ENCODE results near the gene DNM3.

DNM3 gene

GRCh38 chr1:171864308-171864707 is 23.0 kb downstream of the DNM3 start:
- H3K27ac ChIP-seq (ENCODE audit: insufficient read depth in 1 of 2, low read depth in 1 of 2, low read length in 2 of 2, poor library complexity in 1 of 2, severe bottlenecking in 2 of 2) = no peak overlapping the region
- H3K4me1 ChIP-seq (ENCODE audit: control extremely low read depth in 1 of 4, control insufficient read depth in 4 of 4, insufficient read depth in 4 of 4, low read length in 3 of 4) = peaks cover 0 to 17% (median 10%) of the 10 kb centered on the region in 4 experiments
- no peak overlapping the region for H3K4me3 ChIP-seq (ENCODE audit: control insufficient read depth in 1 of 7, extremely low read depth in 1 of 7, insufficient read depth in 4 of 7, low read depth in 2 of 7, low read length in 6 of 7)
- CTCF ChIA-PET = interaction anchor here (1.2 to 1.6 kb wide), 2 partner anchors 62 to 115 kb away, joined by 4 to 5 read pairs; no protein-coding TSS in a partner anchor
- POLR2A ChIA-PET = no interaction called here
- H3K27me3 ChIP-seq (replicated peaks in 2 of 5; ENCODE audit: control insufficient read depth in 4 of 5, insufficient read depth in 5 of 5, low read length in 4 of 5) = no peaks in the 10 kb centered on the region
- no peaks in the 10 kb centered on the region for H3K36me3 ChIP-seq (ENCODE audit: control insufficient read depth in 4 of 4, insufficient read depth in 4 of 4, low read length in 3 of 4)
- H3K9me3 ChIP-seq (ENCODE audit: control extremely low read depth in 1 of 5, control insufficient read depth in 4 of 5, insufficient read depth in 2 of 5, low read depth in 1 of 5, low read length in 4 of 5) = no peaks in the 10 kb centered on the region
- DNase-seq = peak in 1 of 3 donors; percentile 18

GRCh38 chr1:171865106-171865505 is 23.8 kb downstream of the DNM3 start:
- no peaks in the 10 kb centered on the region for H3K27me3 ChIP-seq (replicated peaks in 2 of 5; ENCODE audit: control insufficient read depth in 4 of 5, insufficient read depth in 5 of 5, low read length in 4 of 5)
- POLR2A ChIA-PET = no interaction called here
- CTCF ChIA-PET = no interaction called here

GRCh38 chr1:171867236-171867635 is 25.9 kb downstream of the DNM3 start:
- CTCF ChIA-PET = no interaction called here
- WGBS (ENCODE audit: insufficient coverage) = 100% methylated on average over 1 of the region's 2 CpGs
- DNase-seq = no peak

More at GRCh38 chr1:171865106-171865505, 23.8 kb downstream of the DNM3 start:
- Histone ChIP-seq H3K9me3 (ENCODE audit: control extremely low read depth in 1 of 5, control insufficient read depth in 4 of 5, insufficient read depth in 2 of 5, low read depth in 1 of 5, low read length in 4 of 5) (no peaks in the 10 kb centered on the region), H3K27ac (ENCODE audit: insufficient read depth in 1 of 2, low read depth in 1 of 2, low read length in 2 of 2, poor library complexity in 1 of 2, severe bottlenecking in 2 of 2) (no peak overlapping the region), H3K4me3 (ENCODE audit: control insufficient read depth in 1 of 7, extremely low read depth in 1 of 7, insufficient read depth in 4 of 7, low read depth in 2 of 7, low read length in 6 of 7) (no peak overlapping the region), H3K4me1 (ENCODE audit: control extremely low read depth in 1 of 4, control insufficient read depth in 4 of 4, insufficient read depth in 4 of 4, low read length in 3 of 4) (peaks cover 0 to 18% (median 13%) of the 10 kb centered on the region in 4 experiments), H3K36me3 (ENCODE audit: control insufficient read depth in 4 of 4, insufficient read depth in 4 of 4, low read length in 3 of 4) (no peaks in the 10 kb centered on the region)
- WGBS (ENCODE audit: insufficient coverage) = 100% methylated on average over 1 of the region's 6 CpGs
- DNase-seq = no peak

GRCh38 chr1:171868217-171868803 is 27.0 kb downstream of the DNM3 start:
- ChIA-PET POLR2A (no interaction called here), CTCF (no interaction called here)
- H3K27ac ChIP-seq (ENCODE audit: insufficient read depth in 1 of 2, low read depth in 1 of 2, low read length in 2 of 2, poor library complexity in 1 of 2, severe bottlenecking in 2 of 2) = no peak overlapping the region
- peak; percentile 25 to 50 (median 49) for DNase-seq
- 3% methylated on average over 3 of the region's 3 CpGs for WGBS (ENCODE audit: insufficient coverage)
- no peaks in the 10 kb centered on the region for H3K36me3 ChIP-seq (ENCODE audit: control insufficient read depth in 4 of 4, insufficient read depth in 4 of 4, low read length in 3 of 4)
- H3K9me3 ChIP-seq (ENCODE audit: control extremely low read depth in 1 of 5, control insufficient read depth in 4 of 5, insufficient read depth in 2 of 5, low read depth in 1 of 5, low read length in 4 of 5) = no peaks in the 10 kb centered on the region
- peaks cover 0 to 18% (median 13%) of the 10 kb centered on the region in 4 experiments for H3K4me1 ChIP-seq (ENCODE audit: control extremely low read depth in 1 of 4, control insufficient read depth in 4 of 4, insufficient read depth in 4 of 4, low read length in 3 of 4)
- no peaks in the 10 kb centered on the region for H3K27me3 ChIP-seq (replicated peaks in 2 of 5; ENCODE audit: control insufficient read depth in 4 of 5, insufficient read depth in 5 of 5, low read length in 4 of 5)
- peak overlapping the region in 2 of 7 experiments; percentile 4 to 8 for H3K4me3 ChIP-seq (ENCODE audit: control insufficient read depth in 1 of 7, extremely low read depth in 1 of 7, insufficient read depth in 4 of 7, low read depth in 2 of 7, low read length in 6 of 7)

More at GRCh38 chr1:171867236-171867635, 25.9 kb downstream of the DNM3 start:
- Histone ChIP-seq H3K27me3 (replicated peaks in 2 of 5; ENCODE audit: control insufficient read depth in 4 of 5, insufficient read depth in 5 of 5, low read length in 4 of 5) (no peaks in the 10 kb centered on the region), H3K4me3 (ENCODE audit: control insufficient read depth in 1 of 7, extremely low read depth in 1 of 7, insufficient read depth in 4 of 7, low read depth in 2 of 7, low read length in 6 of 7) (no peak overlapping the region), H3K4me1 (ENCODE audit: control extremely low read depth in 1 of 4, control insufficient read depth in 4 of 4, insufficient read depth in 4 of 4, low read length in 3 of 4) (peaks cover 0 to 18% (median 13%) of the 10 kb centered on the region in 4 experiments), H3K9me3 (ENCODE audit: control extremely low read depth in 1 of 5, control insufficient read depth in 4 of 5, insufficient read depth in 2 of 5, low read depth in 1 of 5, low read length in 4 of 5) (no peaks in the 10 kb centered on the region), H3K36me3 (ENCODE audit: control insufficient read depth in 4 of 4, insufficient read depth in 4 of 4, low read length in 3 of 4) (no peaks in the 10 kb centered on the region), H3K27ac (ENCODE audit: insufficient read depth in 1 of 2, low read depth in 1 of 2, low read length in 2 of 2, poor library complexity in 1 of 2, severe bottlenecking in 2 of 2) (no peak overlapping the region)
- POLR2A ChIA-PET = no interaction called here

- Histone ChIP-seq H3K27ac (ENCODE audit: insufficient read depth in 1 of 2, low read depth in 1 of 2, low read length in 2 of 2, poor library complexity in 1 of 2, severe bottlenecking in 2 of 2) (no peak overlapping the region), H3K36me3 (ENCODE audit: control insufficient read depth in 4 of 4, insufficient read depth in 4 of 4, low read length in 3 of 4) (no peaks in the 10 kb centered on the region), H3K27me3 (replicated peaks in 2 of 5; ENCODE audit: control insufficient read depth in 4 of 5, insufficient read depth in 5 of 5, low read length in 4 of 5) (no peaks in the 10 kb centered on the region), H3K9me3 (ENCODE audit: control extremely low read depth in 1 of 5, control insufficient read depth in 4 of 5, insufficient read depth in 2 of 5, low read depth in 1 of 5, low read length in 4 of 5) (no peaks in the 10 kb centered on the region), H3K4me1 (ENCODE audit: control extremely low read depth in 1 of 4, control insufficient read depth in 4 of 4, insufficient read depth in 4 of 4, low read length in 3 of 4) (peaks cover 0 to 18% (median 13%) of the 10 kb centered on the region in 4 experiments), H3K4me3 (ENCODE audit: control insufficient read depth in 1 of 7, extremely low read depth in 1 of 7, insufficient read depth in 4 of 7, low read depth in 2 of 7, low read length in 6 of 7) (no peak overlapping the region)
- CTCF ChIA-PET = interaction anchor here (1.6 to 2.1 kb wide), 2 partner anchors 11 to 113 kb away, joined by 3 to 6 read pairs; no protein-coding TSS in a partner anchor
- DNase-seq = no peak
- POLR2A ChIA-PET = no interaction called here
Observed at GRCh38 chr1:171869097-171869496, 27.8 kb downstream of the DNM3 start.

- Histone ChIP-seq H3K9me3 (ENCODE audit: control extremely low read depth in 1 of 5, control insufficient read depth in 4 of 5, insufficient read depth in 2 of 5, low read depth in 1 of 5, low read length in 4 of 5) (no peaks in the 10 kb centered on the region), H3K4me1 (ENCODE audit: control extremely low read depth in 1 of 4, control insufficient read depth in 4 of 4, insufficient read depth in 4 of 4, low read length in 3 of 4) (peaks cover 0 to 18% (median 12%) of the 10 kb centered on the region in 4 experiments), H3K4me3 (ENCODE audit: control insufficient read depth in 1 of 7, extremely low read depth in 1 of 7, insufficient read depth in 4 of 7, low read depth in 2 of 7, low read length in 6 of 7) (no peak overlapping the region), H3K27ac (ENCODE audit: insufficient read depth in 1 of 2, low read depth in 1 of 2, low read length in 2 of 2, poor library complexity in 1 of 2, severe bottlenecking in 2 of 2) (no peak overlapping the region), H3K36me3 (ENCODE audit: control insufficient read depth in 4 of 4, insufficient read depth in 4 of 4, low read length in 3 of 4) (no peaks in the 10 kb centered on the region), H3K27me3 (replicated peaks in 2 of 5; ENCODE audit: control insufficient read depth in 4 of 5, insufficient read depth in 5 of 5, low read length in 4 of 5) (no peaks in the 10 kb centered on the region)
- no peak for DNase-seq
- WGBS (ENCODE audit: insufficient coverage) = 95% methylated on average over 2 of the region's 2 CpGs
- CTCF ChIA-PET = no interaction called here
- POLR2A ChIA-PET = no interaction called here
Observed at GRCh38 chr1:171871848-171872247, 30.6 kb downstream of the DNM3 start.

GRCh38 chr1:171872430-171872829 is 31.1 kb downstream of the DNM3 start:
- WGBS (ENCODE audit: insufficient coverage) = 100% methylated on average over 2 of the region's 5 CpGs
- H3K27me3 ChIP-seq (replicated peaks in 2 of 5; ENCODE audit: control insufficient read depth in 4 of 5, insufficient read depth in 5 of 5, low read length in 4 of 5) = no peaks in the 10 kb centered on the region
- CTCF ChIA-PET = interaction anchor here (0.9 to 1.2 kb wide), 2 partner anchors 11 to 17 kb away, joined by 3 to 5 read pairs; no protein-coding TSS in a partner anchor
- H3K4me1 ChIP-seq (ENCODE audit: control extremely low read depth in 1 of 4, control insufficient read depth in 4 of 4, insufficient read depth in 4 of 4, low read length in 3 of 4) = peaks cover 0 to 18% (median 12%) of the 10 kb centered on the region in 4 experiments
- H3K36me3 ChIP-seq (ENCODE audit: control insufficient read depth in 4 of 4, insufficient read depth in 4 of 4, low read length in 3 of 4) = no peaks in the 10 kb centered on the region
- H3K27ac ChIP-seq (ENCODE audit: insufficient read depth in 1 of 2, low read depth in 1 of 2, low read length in 2 of 2, poor library complexity in 1 of 2, severe bottlenecking in 2 of 2) = no peak overlapping the region
- H3K4me3 ChIP-seq (ENCODE audit: control insufficient read depth in 1 of 7, extremely low read depth in 1 of 7, insufficient read depth in 4 of 7, low read depth in 2 of 7, low read length in 6 of 7) = no peak overlapping the region
- H3K9me3 ChIP-seq (ENCODE audit: control extremely low read depth in 1 of 5, control insufficient read depth in 4 of 5, insufficient read depth in 2 of 5, low read depth in 1 of 5, low read length in 4 of 5) = no peaks in the 10 kb centered on the region
- DNase-seq = no peak
- POLR2A ChIA-PET = no interaction called here

All from common myeloid progenitor, CD34-positive (primary cell).